ENCODE results near the gene BMPER.

- no peak for TF ChIP-seq CTCF (IDR thresholded peaks at IDR 0.05)
- no peak for TF ChIP-seq POLR2A (IDR thresholded peaks at IDR 0.05)
These were observed 155.8 kb downstream of the BMPER start for GRCh38 chr7:34061149-34061548.

Data from thyroid gland (tissue), 4 donors.